Measurements from ENCODE around the gene PTGES2.

PTGES2 gene

DNA sequence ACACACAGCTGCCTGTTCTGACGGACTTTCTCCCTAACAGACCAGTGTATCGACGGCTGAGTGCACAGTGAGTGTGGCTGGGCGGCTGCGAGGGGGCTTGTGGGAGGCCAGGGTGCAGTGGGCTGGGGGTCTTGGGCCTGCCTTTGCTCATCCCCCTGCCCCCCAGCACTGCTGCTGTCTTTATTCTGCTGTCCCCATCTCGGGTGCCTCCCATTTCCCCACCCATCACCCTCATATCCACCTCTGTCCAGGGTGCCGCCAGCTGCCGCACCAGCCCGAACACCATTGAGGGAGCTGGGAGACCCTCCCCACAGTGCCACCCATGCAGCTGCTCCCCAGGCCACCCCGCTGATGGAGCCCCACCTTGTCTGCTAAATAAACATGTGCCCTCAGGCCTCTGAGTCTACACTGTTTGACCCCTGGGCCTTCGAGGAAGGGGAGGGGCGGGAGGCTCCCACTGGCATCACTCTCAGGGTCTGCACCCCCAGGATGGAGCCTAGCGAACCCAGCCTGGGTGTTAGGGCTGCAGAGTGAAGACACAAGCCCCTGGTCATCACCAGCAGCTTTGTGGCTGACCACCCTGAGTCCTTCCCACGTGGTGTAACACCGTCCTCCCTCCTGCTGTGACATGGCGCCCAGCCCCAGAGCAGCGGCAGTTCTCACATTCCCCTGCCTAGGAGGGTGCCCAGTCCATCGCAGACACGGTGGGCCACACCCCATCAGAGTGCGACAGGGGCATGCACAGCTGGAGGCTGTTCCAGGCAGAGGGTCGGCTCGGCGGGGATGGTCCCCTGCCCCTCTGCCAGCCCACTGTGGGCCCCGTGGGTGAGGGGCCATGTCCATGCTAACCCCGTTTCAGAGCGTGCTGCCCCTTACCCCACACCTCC lies 25.8 kb upstream of the PTGES2 start:
- DNase-seq (ENCODE audit: low read depth): no peak

DNA sequence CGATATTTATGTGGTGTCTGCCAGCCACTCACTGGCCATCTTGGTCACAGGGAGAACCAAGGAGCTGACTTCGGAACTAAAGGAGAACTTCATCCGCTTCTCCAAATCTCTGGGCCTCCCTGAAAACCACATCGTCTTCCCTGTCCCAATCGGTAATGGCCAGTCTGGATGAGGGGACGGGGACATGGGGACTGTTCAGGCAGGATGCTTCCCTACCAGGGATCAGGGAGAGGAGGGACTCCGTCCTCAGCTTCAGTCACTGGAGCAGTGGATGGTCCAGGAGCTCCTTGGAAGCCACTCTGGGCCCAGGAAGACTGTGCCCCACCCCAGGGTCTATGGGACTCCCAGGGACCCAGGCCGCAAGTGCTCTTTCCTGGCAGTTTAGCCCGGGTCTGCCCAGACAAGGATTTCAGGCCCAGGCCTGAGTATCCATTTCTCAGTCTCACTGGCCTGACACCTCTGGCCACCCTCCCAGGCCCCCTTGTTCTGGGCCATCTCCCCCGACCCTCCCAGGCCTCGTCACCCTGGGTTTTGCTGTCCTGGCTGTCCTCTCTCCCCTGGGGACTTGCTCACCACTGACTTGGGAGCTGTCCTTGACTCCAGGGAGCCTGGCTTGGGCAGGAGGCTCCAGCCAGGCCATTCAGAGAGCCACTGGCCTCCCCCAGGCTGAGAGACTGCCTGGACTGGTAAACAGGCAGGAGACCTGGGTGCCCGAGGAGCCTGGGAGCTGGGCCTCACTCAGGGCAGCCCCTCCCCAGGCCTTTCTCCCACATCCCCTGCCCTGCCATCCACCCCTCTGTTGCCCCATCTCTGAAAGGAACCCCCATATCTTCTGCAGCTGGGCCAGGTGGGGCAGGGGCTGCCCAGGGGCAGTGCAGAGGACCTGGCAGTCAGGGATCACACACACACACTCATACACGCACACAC lies 24.9 kb upstream of the PTGES2 start:
- no peak for DNase-seq (ENCODE audit: low read depth)

DNA sequence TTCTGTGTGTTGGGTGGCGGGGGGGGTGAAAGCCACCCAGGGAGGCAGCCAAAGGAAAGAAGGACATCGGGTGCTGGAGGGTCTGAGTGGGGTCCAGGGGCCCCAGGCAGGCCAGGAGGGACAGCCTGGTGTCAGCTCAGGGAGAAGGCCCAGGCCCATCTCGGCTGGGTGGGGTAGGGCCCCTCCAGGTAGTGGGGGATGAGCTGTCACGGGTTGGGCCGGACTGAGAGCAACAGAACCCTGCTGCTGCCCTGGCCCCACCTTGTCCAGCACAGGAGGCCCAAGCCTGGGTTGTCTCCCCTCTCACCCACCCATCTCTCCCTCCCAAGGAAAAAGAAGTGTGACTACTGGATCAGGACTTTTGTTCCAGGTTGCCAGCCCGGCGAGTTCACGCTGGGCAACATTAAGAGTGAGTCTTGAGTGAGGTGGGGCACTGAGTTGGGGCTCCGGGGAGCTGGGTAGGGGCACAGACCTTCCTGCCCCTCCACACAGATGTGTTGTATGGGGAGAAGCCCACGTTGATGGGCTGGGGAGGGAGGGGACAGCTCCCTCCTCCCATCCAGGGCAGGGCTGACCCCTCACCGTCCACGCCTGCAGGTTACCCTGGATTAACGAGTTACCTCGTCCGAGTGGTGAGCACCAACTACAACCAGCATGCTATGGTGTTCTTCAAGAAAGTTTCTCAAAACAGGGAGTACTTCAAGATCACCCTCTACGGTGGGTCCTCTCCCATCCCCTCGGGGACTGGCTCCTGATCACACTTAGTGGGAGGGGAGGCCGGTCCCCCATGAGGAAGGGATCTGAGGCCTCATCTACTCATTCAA lies 24.0 kb upstream of the PTGES2 start:
- no peak for DNase-seq (ENCODE audit: low read depth)

DNA sequence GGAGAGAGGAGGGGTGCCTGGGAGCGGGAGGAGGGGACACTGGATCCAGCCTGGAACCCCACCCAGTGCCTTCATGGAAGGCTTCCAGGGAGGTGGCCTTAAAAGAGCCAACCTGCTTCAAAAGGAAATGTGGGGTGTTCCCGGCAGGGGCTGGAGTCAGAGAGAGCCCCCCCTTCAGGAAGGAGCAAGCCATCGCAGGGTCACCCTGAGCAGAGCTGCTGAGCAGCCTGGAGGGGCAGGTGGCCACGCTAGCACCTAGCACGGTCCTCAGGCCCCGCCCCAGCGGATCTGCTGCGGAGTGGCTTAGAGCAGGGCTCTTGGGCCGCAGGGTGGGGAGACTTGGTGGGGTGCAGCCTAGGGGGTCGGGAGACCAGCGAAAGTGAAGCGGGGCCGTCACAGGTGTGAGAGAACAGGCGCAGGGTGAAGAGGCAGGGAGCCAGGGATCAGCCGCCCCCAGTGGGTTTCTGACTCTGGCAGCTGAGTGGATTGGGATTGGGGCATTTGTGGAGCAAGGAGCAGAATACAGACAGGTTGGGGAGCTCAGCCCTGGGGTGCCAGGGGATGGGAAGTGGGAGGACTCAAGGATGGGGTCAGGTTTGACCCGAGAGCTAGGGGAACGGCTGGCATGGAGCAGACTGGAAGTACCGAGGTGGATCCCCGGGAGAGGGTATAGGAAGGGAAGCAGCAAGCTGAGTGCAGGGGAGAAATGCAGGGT lies 23.2 kb upstream of the PTGES2 start:
- no peak for DNase-seq (ENCODE audit: low read depth)

DNA sequence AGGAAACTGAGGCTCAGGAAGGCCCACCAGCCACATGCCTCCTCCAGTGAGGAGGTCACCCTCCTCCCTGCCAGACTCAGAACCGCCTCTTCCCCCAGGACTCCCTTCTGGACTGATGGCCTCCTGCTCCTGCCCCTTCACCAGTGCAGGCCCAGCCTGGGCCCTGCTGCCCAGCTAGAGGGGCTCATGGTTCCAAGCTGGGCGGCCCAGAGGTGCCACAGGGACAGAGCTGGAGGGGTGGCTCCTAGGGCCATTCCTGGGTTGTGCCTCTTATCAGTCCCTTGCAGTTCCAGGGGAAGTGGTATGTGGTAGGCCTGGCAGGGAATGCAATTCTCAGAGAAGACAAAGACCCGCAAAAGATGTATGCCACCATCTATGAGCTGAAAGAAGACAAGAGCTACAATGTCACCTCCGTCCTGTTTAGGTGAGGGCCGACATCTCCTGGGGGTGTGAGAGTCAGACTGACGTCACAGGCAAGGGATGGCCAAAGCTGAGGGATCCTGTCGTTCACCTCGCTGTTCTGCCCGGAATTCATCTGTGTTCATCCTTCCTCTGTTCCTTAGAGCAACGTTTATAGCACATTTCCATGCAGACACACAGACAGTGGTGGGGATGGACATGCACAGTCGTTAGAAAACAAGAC lies 22.5 kb upstream of the PTGES2 start:
- DNase-seq (ENCODE audit: low read depth): no peak

DNA sequence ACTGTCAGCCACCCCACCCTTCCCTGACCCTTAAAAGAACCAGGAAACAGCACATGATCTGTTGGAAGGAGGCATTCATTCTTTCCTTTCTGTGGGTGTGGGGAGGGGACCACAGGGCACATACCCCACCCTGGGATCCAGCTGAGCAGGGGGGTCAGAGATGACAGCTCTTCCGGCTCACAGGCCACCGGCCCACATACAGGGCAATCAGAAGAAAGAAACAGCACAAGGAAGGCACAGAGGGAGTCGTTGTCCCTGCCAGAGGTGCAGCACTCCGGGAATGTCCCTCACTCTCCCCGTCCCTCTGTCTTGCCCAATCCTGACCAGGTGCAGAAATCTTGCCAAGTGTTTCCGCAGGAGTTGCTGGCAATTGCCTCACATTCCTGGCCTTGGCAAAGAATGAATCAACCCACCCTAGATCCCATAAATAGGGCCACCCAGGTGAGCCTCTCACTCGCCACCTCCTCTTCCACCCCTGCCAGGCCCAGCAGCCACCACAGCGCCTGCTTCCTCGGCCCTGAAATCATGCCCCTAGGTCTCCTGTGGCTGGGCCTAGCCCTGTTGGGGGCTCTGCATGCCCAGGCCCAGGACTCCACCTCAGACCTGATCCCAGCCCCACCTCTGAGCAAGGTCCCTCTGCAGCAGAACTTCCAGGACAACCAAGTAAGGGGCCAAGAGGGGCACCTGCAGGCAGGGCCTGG lies 21.6 kb upstream of the PTGES2 start, which contains the start of gene LCN2:
Gene LCN2, plus strand, starts transcription at position 453 of the 701 bp plus-strand sequence. Its CDS starts 73 bp downstream, at position 526.
- DNase-seq (ENCODE audit: low read depth): no peak

DNA sequence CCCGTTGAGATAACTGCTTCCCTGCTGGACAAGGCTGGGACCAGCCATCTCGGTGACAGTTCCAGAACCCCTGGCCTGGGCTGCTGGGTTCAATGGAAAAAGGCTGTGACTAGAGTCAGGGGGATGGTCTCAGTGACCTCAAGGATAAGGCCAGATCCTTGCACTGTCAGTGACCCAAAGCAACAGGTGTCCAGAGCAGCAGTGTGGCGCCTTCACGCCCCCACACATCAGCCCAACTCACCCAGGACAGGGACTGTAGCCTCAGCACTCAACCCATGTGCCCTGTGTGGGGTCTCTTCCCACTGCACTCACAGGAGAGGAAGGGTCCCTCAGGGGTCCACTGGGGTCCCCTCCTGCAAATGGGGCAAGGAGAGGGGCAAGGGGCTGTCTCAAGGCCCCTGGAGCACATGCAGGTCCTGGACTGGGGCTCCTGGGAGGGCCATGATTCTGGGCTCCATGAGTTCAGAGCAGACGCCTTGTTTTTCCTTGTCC lies 21.0 kb upstream of the PTGES2 start:
- no peak for DNase-seq (ENCODE audit: low read depth)

DNA sequence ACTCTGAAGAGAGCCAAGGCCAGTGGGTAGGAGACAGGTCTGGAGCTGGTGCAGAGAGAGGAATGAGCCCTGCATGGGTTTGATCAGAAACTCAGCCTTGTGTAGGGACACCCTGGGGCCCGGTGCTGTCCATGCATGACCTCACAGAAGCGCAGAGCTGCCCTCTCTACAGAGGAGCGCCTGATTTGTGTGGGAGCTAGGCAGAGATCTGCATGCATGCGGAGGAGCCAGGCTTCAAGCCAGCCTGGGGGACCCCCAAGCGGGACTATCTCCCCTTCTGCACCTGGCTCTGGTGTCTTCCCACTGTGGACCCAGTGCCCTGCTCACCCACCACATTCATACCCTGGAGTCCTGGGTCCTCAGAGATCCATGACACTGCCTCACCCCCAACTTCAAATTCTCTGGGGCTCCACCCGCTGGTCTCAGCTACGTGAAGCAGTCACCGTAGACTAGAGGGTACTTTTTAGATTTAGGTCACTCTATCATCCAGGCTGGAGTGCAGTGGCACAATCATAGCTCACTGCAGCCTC lies 19.1 kb upstream of the PTGES2 start:
- DNase-seq (ENCODE audit: low read depth): no peak

DNA sequence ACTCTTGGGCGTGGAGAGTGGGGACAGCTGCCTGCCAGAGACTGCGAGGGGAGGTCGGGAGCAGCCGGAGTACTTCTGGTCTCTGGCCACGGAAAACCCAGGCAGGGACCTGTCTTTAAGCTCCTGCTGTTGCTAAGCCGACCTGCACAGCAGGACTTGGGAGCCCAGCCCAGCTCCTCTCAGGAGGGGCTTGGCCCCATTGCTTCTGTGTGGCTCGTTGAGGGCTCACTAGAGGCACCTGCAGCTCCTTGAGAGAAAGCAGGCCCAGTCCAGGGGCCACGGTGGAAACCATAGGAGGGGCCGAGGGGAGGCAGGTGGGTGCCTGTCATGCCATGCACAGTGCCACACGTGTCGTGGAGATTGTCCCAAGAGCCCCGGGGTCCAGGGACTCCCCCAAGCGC lies 18.4 kb upstream of the PTGES2 start:
- DNase-seq (ENCODE audit: low read depth): no peak

DNA sequence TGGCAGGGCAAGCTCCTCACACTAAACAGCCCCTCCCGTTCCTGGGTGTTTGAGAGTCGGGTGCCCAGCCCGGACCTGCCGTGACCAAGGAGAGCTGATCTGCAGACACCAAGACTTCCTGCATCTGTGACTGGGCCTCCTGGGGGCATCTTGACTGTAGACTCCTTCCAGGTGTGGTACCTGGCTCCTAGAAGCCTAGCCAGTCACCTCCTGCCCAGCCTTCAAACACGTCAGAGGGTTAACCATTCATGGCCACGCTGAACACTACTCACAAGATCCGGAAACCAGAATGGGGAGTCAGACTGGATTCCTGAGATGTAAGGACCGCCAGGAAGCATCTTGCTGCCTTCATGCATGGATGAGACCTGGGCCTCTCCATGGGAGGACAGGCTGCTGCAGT lies 18.0 kb upstream of the PTGES2 start:
- no peak for DNase-seq (ENCODE audit: low read depth)

DNA sequence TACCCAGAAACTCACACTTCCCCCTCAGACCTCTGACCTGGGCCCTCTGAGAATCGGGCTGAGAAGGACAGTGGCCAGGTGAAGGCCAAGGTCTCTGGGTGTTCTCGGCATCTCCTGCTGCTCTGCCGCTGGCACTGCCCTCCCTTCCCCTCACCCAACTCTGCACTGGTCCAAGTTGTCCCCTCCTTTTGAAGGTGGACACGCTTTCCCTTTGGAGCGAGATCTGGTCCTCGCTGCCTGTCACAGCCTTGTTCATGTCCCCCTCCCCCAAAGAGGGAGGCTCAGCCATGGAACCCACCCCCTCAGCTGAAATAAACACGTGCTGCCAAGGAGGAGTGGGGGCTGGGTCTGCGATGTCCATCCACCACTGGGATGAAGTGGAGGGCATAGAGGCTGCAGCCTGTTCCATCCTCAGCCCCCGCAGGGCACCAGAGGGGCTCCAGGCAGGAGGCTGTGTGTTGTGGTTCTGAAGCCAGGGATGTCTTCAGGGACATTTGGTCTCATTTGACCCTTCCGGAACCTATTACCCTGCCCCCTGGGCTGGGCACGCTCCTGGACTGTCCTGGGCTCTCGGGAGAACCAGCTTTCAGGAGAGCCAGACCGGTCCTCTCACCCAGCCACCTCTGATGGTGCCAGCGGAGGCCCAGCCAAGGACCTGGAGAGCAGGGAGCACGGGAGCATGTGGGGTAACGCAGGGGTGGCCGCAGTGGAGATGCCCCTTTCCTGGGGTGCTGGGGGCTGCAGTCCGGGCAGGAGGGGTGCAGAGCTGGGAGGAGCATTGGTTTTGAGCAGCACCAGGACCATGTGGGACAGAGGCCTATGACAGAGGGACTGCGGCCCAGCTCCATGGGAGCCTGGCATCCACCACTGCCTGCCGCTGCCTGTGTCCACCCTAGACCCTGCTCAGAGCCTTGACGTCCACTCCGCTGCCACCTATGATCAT lies 17.0 kb upstream of the PTGES2 start:
- DNase-seq (ENCODE audit: low read depth): no peak

DNA sequence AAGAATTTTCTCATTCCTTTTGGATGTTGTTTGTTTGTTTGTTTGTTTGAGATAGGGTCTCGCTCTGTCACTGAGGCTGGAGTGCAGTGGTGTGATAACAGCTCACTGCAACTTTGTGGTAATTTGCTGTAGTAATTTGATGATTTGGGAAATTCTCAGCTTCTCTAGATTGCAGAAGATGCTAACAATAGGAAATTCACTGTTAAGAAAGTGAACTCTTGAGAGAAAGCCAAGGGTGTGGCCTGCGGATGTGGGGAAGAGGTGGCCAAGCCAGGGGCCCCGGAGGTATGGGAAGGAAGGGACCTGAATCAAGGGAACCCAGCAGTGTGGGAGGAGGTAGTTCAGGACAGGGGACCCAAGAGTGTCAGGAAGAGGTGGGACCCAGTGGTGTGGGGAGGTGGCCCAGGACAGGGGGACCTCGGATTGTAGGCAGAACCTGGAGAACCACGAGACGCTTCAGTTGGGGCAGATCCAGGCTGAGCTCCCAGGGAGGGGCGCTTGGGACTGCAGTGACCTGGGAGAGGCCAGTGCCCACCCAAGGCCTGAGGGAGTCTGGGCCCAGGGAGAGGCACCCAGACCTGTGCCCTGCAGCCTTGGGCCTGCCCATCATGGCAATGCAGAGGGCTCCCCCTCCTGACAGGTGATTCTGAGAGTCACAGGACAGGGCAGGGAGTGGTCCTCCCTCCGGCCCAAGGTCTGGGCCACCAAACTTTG lies 16.2 kb upstream of the PTGES2 start:
- DNase-seq (ENCODE audit: low read depth): no peak

DNA sequence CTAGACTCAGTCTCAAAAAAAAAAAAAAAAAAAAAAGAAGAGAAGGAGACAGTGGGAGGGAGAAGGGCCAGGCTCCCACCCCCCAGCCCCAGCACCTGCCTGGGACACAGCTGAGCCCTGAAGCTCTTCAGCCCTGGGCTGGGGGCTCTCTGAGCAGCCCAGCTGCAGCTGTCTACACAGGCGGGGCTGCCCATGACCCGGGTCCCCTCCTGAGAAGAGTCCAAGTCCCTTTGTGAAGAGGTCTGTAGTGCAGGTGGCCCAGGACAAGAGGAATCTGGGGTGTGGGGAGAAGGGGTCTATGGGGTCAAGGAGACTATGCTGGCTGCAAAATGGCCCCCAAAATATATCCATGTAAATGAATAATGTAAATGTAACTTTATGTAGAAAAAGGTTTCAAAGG lies 15.1 kb upstream of the PTGES2 start:
- no peak for DNase-seq (ENCODE audit: low read depth)

DNA sequence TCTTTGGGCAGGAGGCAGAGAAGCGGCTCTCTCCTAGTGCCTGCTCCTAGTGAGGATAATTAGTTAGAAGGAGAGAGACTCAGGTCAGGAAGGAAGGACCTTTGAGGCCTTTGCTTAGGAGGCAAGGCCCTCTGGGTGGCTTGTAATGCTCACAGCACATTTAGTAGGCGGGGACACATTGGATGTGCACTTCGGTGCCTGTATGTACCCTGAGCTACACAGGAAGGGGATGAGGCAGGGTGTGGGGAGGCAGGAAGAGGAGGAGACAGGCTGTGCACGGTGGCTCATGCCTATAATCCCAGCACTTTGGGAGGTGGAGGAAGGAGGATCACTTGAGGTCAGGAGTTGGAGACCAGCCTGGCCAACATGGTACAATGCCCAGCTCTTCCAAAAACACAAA lies 14.5 kb upstream of the PTGES2 start:
- DNase-seq (ENCODE audit: low read depth): no peak

DNA sequence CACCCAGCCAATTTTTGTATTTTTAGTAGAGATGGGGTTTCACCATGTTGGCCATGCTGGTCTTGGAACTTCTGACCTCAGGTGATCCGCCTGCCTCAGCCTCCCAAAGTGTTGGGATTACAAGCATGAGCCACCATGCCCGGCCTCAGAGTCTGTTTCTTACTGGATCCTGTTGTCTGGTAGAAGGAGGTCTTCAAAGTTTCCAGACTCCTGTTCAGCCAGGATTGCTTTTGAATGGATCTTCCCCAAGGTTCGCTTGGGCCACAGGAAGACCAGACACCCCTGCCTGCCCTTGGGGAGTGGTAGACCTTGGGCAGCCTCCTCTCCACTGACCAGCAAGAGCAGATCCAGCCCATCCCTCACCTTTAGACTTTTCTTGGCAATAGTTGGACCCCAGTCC lies 14.1 kb upstream of the PTGES2 start:
- DNase-seq (ENCODE audit: low read depth): no peak

DNA sequence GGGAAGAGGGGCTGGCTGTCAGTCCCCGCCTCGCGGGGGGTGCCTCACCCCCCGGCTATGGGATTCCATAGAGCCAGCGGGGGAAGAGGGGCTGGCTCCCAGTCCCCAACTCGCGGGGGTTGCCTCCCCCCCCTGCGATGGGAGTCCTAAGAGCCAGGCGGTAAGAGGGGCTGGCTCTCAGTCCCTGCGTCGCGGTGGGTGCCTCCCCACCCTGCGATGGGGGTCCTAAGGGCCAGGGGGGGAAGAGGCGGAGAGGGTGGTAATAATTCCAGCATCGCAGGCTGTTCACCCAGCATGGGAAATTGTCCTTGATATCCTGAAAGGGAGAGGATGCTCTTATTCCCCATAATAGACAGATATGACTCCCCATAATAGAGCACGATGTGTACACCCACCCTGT lies 12.1 kb upstream of the PTGES2 start:
- no peak for DNase-seq (ENCODE audit: low read depth)

DNA sequence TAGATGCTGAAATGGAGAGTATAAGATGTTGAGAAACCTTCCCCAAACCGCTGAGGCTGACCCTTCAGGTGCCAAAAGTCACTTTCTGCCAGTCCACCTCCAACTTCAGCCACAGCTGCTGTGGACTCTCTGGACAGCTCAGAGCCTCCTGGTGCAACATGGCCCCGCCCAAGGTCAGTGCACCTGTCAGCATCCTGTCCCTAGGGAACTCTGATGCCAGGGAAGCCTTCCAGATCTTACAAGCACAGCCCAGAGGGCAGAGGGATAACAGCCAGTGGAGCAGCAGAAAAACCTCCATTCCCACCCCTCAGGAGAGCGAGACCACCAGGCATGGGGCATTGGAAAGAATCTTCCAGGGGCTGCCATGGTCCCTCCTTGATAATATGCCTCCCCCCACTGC lies 10.5 kb upstream of the PTGES2 start:
- no peak for DNase-seq (ENCODE audit: low read depth)

All from activated T-cell treated with anti-CD3 and anti-CD28 coated beads for 48 hours (primary cell).